Measurements from ENCODE around the gene PRAMEF4.
"Not testable (repeated sequence)": the region's sequence is repeated elsewhere in the genome, so short reads cannot be mapped to it uniquely, and the experiment has no call there.

GRCh38 chr1:12898170-12898569, 12.2 kb upstream of the PRAMEF4 start, which contains the start of gene PRAMEF10:
- not testable (repeated sequence) for TF ChIP-seq CTCF (IDR thresholded peaks at IDR 0.05; ENCODE audit: poor library complexity); EZH2phosphoT487 (IDR thresholded peaks at IDR 0.05; ENCODE audit: low read depth, severe bottlenecking, unreplicated experiment)
